Measurements from ENCODE around the gene KIF21B.
A peak's percentile ranks its signal among the peaks of the same experiment; 100 is the strongest.

Gene KIF21B

GRCh38 chr1:200989337-200989736 lies 34.2 kb downstream of the KIF21B start:
- DNase-seq, result no peak

GRCh38 chr1:200988693-200989092 lies 34.8 kb downstream of the KIF21B start:
- DNase-seq, result no peak

DNA sequence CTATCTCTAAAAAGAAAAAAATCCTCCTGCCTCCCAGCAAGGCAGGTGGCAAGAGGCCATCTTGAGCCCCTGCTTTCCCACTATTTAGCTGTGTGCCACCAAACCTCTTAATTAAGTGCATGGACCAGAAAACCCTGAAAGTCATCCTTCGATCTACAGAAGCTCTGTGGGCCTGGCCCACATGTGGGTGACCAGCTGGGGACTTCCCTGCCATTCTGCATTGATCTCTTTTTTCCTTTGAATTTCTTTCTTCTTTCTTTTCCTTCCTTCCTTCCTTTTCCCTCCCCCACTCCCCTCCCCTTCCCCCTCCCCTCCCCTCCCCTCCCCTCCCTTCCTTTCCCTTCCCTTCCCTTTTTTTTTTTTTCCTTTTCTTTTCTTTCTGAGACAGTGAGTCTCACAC lies 38.0 kb downstream of the KIF21B start:
- DNase-seq, result no peak

DNA sequence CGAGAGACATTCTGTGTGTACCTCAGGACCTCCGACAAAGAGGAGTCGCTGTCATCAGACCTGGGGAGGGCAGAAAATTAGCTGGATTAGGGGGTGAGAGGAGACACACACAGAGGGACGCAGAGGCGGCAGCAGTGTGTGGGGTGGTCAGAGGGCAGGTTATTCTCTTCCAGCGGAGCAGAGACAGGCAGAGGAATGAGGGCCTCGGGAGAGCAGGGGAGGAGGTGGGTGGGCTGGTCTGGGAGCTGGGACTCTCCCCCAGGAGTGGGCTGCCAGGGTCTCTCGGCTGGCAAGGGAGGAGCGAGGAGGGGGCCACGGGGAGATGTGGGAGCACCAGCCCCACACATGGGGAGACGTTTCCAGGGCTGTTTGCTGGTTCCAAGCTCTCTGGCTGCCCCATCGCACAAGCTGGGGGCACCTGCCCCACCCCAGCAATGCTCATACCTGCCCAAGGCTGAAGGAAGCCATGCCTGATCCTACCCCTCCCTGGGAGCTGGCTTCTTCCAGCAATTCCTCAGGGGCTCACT lies 40.4 kb downstream of the KIF21B start:
- no peak for DNase-seq

GRCh38 chr1:200982071-200982945 lies 41.2 kb downstream of the KIF21B start:
- DNase-seq, result no peak

GRCh38 chr1:200981278-200981677 lies 42.2 kb downstream of the KIF21B start:
- no peak for DNase-seq

- DNase-seq, result no peak
Measured at GRCh38 chr1:200980873-200981272, 42.6 kb downstream of the KIF21B start.

GRCh38 chr1:200980452-200980772 lies 43.1 kb downstream of the KIF21B start:
- DNase-seq, result no peak

DNA sequence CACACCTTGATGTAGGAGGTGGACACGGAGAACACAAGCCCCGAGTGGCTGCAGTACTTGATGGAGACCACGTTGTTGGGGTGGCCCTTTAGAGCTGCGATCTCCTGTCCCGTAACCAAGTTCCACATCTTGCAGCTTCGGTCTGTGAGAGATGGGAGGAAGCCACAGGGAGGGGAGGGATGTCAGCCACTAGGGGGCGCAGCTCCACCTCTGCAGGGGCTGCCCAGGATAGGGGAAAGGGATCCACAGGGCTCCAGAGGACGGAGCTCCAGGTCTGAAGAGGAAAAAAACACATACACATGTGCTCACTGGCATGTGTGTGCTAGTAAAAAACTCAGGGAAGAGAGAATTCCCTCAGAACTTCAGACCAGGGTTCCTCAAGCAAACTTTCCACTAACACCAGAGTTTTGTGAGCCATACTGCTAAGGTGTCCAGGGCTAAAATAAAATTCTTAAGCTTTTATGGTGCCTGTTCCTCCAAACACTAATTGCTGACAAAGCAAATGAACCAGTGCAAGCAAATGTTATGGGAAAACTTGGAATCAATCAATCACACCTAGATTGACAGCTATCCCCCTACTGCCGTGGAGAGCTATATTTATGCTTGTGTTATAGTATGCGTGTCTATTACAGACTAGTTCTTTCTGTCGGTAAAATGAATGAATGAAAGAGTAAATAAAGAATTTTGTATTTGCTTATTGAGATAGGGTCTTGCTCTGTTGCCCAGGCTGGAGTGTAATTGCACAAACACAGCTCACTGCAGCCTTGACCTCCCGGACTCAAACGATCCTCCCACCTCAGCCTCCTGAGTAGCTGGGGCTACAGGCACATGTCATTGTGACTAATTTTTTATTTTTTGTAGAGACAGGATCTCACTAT lies 43.7 kb downstream of the KIF21B start:
- peak; percentile 70 for DNase-seq

- DNase-seq, result no peak
Measured at GRCh38 chr1:200977071-200977754, 46.3 kb downstream of the KIF21B start.

GRCh38 chr1:200976634-200977033 lies 46.9 kb downstream of the KIF21B start:
- no peak for DNase-seq

DNA sequence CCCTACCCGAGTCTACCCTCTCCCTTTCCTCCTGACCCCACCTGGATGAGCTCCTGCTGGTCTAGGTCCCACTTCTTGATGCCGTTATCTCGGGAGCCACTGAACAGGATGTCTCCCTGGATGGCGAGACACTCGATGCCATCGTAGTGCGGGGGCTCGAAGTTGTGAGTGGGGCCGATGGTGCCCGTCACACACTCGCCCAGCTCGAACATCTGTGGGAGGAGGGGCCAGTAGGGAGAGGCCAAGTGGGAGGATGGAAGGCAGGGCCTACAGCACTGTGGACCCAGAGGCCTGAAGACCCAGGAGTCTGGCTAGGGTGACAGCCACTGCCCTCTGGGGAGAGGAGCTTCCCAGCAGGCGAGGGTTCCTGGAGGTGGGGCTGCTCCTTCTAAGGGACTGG lies 48.1 kb downstream of the KIF21B start:
- DNase-seq, result no peak

DNA sequence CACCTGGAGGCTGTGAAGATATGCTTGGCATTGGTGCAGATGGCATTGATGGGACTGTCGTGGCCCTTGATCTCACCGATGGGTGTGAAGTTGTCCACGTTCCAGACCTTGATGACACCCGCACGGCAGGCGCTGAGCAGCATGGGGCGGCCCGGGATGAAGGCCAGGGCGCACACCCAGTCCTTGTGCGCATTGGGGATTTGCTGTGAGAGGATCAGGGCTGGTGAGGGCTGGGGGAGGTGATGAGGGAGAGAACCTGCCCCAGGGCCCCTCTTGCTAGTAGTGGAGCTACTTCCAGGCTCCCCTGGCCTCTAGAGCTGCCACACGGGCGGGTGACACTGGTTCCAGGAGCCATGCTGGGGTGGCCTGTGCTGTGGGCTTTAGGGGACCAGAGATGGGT lies 48.8 kb downstream of the KIF21B start:
- DNase-seq, result no peak

GRCh38 chr1:200973937-200974657 lies 49.4 kb downstream of the KIF21B start:
- no peak for DNase-seq

- no peak for DNase-seq
Measured at GRCh38 chr1:200972985-200973742, 50.4 kb downstream of the KIF21B start.

DNA sequence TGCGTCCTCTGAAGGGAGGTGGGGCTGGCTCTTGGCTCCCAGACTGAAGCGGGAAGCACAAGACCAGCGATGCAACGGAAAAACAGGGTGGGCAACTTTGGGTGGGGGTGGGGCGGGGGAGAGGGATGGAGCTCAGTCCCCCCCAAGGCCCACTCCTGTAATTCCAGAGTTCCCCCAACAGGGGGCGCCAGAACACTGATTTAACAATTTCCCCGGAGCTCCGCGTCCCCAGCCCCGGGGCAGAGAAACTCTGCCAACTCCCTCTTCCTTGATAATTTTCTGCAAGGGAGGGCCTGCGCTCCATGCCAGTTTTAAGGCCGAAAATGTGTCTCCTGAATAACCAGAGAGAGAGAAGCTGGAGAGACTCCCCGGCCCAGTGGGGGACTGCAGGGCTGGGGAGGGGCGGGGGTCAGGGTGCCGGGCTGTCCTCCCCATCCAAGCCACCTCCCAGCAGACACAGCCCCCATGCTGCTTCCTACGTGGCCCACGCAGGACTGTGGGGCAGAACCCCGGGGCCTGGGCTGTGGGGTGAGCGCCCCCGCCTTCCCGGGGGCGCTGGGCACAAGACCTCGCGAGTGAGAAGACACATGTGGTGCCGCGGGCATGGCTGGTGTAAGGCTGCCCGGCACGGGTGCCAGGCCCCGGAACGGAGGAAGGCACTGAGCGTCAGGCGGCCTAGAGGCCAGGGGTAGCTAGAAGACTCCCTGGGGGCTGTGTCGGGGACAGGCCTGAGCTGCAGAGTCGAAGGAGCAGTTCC lies 51.4 kb downstream of the KIF21B start:
- DNase-seq, result peak; percentile 76

DNA sequence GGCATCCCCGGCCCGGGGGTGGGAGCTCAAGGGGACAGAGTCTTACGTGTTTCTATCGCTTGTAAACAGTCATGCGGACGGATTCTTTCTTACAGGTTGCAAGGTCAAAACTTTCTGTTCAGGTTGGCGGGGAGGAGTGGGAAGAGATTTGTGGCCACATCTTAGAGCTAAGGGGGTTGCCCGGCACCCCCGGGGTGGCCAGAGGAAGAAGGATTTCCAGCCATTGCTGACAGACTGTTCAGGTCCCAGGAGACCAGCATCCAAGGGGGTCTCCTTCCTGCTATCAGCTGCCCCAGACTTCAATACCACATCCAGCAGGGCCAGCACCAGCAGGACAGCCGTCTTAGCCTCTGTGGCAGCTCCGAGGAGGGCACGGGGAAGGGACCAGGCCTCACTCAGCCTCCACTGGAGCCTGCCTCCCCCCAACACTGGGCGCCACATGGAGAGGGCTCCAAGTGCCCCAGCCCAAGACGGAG lies 52.0 kb downstream of the KIF21B start:
- no peak for DNase-seq

DNA sequence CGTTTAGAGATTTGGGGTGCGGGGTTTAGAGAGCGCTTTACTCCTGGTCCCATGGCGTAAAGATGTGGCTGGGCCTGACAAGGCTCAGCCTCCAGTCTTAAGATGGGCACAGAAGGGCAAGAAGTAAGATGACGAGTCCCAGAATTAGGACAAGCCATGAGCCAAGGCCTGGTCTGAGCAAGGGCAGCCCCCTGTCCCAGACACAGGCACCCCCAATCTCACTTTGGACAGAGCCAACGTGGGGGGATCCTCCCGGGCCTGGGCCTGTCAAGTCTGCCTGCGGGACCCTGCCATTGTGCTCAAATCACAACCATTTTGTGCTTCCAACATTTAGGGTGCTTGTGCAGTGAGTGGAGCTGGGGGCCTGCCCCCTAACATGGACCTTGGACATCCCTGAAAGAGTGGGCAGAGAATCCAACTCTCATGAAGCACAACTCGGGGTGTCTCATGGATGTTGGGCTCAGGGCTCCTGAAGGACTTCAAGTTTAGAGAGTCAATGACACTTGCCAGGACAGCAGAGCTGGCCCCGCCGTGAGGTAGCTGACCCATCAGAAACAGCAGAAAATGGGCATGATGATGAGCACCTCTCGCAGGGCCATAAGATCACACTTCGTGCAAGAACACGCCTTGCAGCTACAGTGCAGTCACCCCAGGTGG lies 52.6 kb downstream of the KIF21B start:
- DNase-seq, result no peak

DNA sequence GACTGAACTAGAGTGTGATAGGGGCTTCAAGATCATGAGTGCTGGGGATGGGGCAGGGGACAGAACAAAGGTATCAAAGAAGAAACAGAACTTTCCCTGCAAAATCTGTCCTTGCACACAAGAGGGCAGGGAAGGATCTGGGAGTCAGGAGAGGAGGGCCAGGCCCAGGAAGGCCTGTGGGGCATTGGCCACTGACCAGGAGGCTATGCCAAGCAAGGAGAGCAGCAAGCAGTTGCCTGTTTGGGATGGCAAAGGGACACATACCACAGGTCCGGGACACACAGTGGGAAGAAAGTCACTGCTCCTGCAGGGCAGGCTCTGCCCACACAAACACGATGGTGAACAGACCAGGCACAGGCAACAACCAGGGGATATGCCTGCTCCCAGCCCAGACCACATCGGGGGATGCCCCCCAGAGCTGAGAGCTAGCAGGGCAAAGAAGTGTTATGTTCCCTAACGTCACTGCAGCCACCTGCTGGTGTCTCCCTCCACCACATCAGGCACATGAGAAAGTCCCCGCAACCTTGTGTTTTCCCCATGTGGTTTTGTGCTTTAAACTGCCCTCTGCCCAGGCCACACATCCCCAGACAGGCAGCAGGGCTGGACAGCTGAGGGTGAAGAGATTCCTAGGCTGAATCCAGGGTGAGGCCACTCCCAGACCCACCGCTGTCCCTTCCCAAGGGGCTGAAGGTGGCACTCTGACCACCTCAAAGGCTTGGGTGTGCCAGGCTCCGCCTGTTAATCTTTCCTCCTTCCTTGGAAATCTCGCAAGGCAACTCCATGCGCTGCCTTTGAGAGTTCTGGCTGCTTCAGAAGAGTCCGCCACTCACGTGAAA lies 53.6 kb downstream of the KIF21B start:
- no peak for DNase-seq
